GM18505 (cell line): ENCODE results near the gene TACO1.
A peak's percentile ranks its signal among the peaks of the same experiment; 100 is the strongest.

Source experiments
- ATAC-seq: cut with Tn5 transposase; IDR thresholded peaks from one replicate; pipeline ENCODE4 v1.9.1; 2021; ENCODE audit not compliant: unreplicated experiment
- POLR2A ChIP-seq: IDR thresholded peaks from 4 replicates; pipeline ENCODE4 v1.6.1; 2011; ENCODE audit warnings: borderline replicate concordance; ENCODE audit not compliant: insufficient read depth, insufficient read length; ENCODE audit errors: extremely low read depth

TACO1 gene

GRCh38 chr17:63613663-63614062 is 13.0 kb downstream of the TACO1 start:
- TF ChIP-seq POLR2A: no peak
- no peak for ATAC-seq

DNA sequence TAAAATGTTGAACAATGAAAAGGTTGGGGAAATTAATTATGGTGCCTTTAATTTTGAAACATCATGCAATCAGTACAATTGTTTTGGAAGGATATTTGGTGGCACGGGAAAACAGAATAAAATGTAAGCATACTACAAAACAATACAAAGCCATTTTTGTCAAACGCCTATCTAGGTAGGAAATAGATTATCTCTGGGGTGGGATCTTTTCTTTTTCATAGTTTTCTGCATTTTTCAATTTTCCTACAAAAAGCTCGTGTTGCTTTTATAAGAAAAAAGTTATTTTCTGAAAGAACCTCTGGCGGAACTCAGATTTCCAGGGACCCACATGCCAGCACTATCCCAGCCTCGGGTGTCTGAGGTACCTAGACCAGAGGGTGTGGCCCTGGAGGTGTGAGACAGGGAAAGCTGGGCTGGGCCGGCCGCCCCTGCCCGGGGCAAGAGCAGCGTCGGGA is 20.6 kb downstream of the TACO1 start:
- ATAC-seq: no peak
- no peak for TF ChIP-seq POLR2A

- peak; percentile 94 for TF ChIP-seq POLR2A
- peak; percentile 85 for ATAC-seq
These were observed 21.2 kb downstream of the TACO1 start, which contains the start of gene MAP3K3 for GRCh38 chr17:63621684-63622573. MAP3K3 (plus strand) TSS chr17:63622417; CDS start chr17:63622760, 343 bp downstream.

GRCh38 chr17:63622574-63623390 is 22.1 kb downstream of the TACO1 start:
- peak; percentile 27 for ATAC-seq
- TF ChIP-seq POLR2A: no peak

DNA sequence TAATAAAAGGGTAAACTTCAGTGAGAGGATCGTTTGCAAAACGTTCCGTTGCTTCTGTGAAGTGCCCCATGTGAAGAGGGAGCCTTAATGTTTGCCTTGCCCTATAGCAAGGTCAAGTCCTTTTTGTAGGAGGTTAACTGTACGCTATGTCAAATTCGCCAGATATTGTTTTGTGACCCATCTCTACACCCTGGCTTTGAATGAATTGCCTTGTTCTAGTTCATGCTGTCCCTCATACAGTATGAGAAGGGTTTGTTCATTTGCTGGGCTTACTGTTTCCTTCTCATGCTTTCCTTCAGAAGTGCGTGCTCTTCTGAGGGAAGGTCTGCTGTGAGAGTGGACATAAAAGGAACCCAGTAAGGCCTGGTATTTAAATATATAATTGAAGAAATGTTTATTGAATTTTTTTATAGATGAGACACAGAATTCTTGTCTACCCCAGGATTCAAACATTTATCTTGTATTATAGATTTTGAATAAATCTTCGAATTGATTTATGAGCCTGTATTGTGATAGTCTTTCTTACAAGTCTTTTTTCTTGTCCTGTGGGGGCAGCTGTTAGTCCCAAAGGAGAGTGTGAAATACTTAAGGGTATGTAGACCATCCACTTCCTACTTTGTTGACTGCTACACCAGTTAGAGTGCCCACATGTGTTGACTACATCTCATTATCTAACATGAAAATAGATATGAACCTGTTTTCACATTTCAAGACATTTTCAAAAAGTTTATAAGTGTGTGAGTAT is 23.3 kb downstream of the TACO1 start:
- no peak for ATAC-seq
- TF ChIP-seq POLR2A: no peak

DNA sequence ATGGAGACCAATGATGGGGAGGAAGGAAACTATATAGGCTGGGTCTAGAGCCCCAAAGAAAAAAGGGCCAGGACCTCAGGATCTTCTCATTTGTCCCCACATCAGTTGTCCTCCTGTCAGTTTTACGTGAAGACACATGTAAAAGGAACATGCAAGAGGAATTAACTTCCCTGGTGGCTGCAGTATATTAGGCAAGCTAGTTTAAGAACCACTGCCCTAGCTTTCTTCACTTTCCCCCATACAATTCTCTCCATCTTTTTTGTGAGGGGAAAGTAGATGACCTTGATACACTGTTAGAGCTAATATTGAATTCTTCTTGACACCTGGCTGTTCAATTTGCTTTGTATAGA is 23.8 kb downstream of the TACO1 start:
- no peak for ATAC-seq
- TF ChIP-seq POLR2A: no peak

- no peak for TF ChIP-seq POLR2A
- no peak for ATAC-seq
These were observed 26.0 kb downstream of the TACO1 start for GRCh38 chr17:63626551-63627180.

DNA sequence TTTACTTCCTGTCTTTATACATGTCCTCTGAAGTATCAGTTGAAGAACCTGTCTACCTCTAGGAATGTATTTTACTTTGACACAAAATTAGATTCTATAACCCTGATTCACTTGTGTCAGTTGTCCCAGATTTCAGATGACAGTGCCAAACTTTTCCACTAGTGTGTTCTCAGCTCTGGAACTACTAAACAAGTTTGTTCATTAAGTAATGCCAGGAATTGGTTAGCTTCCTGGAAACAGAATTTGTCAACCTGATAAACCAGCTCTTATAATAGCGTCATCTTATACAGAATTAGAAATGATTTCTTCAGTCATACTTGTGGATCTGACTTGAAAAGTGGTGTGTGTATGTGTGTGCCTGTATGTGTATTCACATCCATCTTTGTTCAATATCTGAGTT is 28.9 kb downstream of the TACO1 start:
- ATAC-seq: no peak
- no peak for TF ChIP-seq POLR2A

DNA sequence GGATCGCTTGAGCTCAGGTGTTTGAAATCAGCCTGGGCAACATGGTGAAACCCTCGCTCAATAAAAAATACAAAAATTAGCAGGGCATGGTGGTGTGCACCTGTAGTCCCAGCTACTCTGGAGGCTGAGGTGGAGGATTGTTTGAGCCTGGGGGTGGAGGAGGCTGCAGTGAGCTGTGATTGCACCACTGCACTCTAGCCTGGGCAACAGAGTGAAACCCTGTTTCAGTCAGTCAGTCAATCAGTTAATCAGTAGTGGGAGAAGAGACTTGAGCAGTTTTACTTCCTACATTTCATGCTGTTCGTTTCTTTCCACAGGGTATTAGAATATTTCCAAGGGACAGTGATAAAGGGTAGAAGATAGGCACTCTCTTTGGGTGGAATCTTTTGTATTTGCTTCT is 30.4 kb downstream of the TACO1 start:
- TF ChIP-seq POLR2A: no peak
- no peak for ATAC-seq

- ATAC-seq: no peak
- TF ChIP-seq POLR2A: no peak
These were observed 30.9 kb downstream of the TACO1 start for GRCh38 chr17:63631626-63632025.

DNA sequence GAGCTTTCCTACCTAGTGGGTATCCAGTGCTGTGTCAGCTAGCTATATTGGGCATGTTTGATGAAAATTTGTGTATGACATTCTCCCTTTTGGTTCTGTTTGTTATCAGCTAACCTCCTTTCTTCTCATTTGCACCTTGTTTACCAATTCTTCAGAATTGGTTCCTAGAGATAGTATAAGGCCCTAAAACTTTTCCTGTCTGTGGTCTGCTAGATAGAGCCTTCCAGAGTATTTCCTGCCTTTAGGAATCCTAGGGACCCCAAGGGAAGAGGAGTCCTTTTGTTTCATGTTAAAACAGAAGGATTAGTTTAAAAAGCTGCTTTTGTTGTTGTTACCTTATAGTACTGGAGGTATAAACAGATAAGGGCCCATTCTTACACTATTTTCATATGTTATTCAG is 33.0 kb downstream of the TACO1 start:
- no peak for ATAC-seq
- no peak for TF ChIP-seq POLR2A

- TF ChIP-seq POLR2A: no peak
- no peak for ATAC-seq
These were observed 33.5 kb downstream of the TACO1 start for GRCh38 chr17:63634163-63634562.

- no peak for ATAC-seq
- TF ChIP-seq POLR2A: no peak
These were observed 34.1 kb downstream of the TACO1 start for GRCh38 chr17:63634816-63635215.

DNA sequence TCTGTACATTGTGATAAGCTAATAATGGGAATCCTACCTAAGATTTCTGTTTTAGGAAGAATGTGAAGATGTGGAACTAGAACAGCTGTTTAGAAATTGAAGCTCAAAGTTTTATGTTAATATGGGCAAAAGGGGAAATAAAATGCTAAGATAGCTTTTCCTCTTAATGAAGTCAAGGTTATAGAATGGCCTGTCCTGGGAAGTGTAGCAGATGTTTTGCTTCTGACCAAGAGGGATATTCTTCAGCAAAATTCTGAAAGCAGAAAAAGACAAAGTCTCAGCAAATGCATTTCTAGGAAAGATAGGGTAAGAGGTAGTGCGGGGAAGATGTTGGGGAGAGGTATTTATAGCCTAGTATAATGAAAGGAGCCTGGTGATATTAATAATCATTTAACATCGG is 34.6 kb downstream of the TACO1 start:
- ATAC-seq: no peak
- TF ChIP-seq POLR2A: no peak

DNA sequence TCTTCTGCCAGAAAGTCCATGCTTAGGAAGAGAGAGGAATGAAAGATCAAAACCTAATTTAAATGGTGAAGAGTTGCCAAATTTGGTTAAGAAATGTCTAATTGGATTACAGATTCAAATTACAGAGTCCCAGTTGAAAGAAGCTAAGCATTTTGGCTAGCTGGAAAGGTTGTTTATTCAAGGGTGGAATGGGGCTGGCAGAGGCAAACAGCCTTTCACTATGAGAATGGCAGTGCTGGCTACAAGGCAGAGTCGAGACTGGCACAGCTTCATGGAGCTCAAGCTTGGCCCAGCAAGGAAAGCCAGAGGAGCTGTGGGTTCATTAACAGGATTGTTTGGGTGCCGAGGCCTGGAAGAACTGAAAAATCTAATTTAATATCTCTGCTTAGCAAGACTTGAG is 35.1 kb downstream of the TACO1 start:
- TF ChIP-seq POLR2A: no peak
- no peak for ATAC-seq
